ENCODE results near the gene LMX1A.

LMX1A gene

GRCh38 chr1:165259706-165260428, 96.6 kb downstream of the LMX1A start:
- no peak for DNase-seq (ENCODE audit: low read depth in 1 of 2, low spot score in 1 of 2)
- no peaks in the 10 kb centered on the region for H3K27me3 ChIP-seq (ENCODE audit: insufficient read depth, poor library complexity, severe bottlenecking)
- H3K4me3 ChIP-seq (replicated peaks; ENCODE audit: insufficient read depth, low read length), result no peak overlapping the region
- no peak overlapping the region for H3K27ac ChIP-seq (replicated peaks)
- no peak for TF ChIP-seq CTCF (IDR thresholded peaks at IDR 0.05; ENCODE audit: insufficient read depth, low read length)
- no peak for TF ChIP-seq SPI1 (IDR thresholded peaks at IDR 0.05; ENCODE audit: borderline replicate concordance, low read depth)
- no peak for TF ChIP-seq REST (IDR thresholded peaks at IDR 0.05; ENCODE audit: insufficient replicate concordance, low read depth)
- no peak for TF ChIP-seq POLR2AphosphoS5 (IDR thresholded peaks at IDR 0.05; ENCODE audit: low read depth)
- no peak for TF ChIP-seq GABPA (IDR thresholded peaks at IDR 0.05; ENCODE audit: low read depth)

GRCh38 chr1:165259236-165259635, 97.3 kb downstream of the LMX1A start:
- TF ChIP-seq CTCF (IDR thresholded peaks at IDR 0.05; ENCODE audit: insufficient read depth, low read length), result no peak
- no peak for TF ChIP-seq REST (IDR thresholded peaks at IDR 0.05; ENCODE audit: insufficient replicate concordance, low read depth)
- TF ChIP-seq GABPA (IDR thresholded peaks at IDR 0.05; ENCODE audit: low read depth), result no peak
- TF ChIP-seq SPI1 (IDR thresholded peaks at IDR 0.05; ENCODE audit: borderline replicate concordance, low read depth), result no peak
- no peak for TF ChIP-seq POLR2AphosphoS5 (IDR thresholded peaks at IDR 0.05; ENCODE audit: low read depth)
- H3K4me3 ChIP-seq (replicated peaks; ENCODE audit: insufficient read depth, low read length), result no peak overlapping the region
- DNase-seq (ENCODE audit: low read depth in 1 of 2, low spot score in 1 of 2), result no peak
- no peak overlapping the region for H3K27ac ChIP-seq (replicated peaks)
- H3K27me3 ChIP-seq (ENCODE audit: insufficient read depth, poor library complexity, severe bottlenecking), result no peaks in the 10 kb centered on the region

GRCh38 chr1:165257969-165258459, 98.5 kb downstream of the LMX1A start:
- no peak for TF ChIP-seq SPI1 (IDR thresholded peaks at IDR 0.05; ENCODE audit: borderline replicate concordance, low read depth)
- TF ChIP-seq POLR2AphosphoS5 (IDR thresholded peaks at IDR 0.05; ENCODE audit: low read depth), result no peak
- TF ChIP-seq GABPA (IDR thresholded peaks at IDR 0.05; ENCODE audit: low read depth), result no peak
- no peak for TF ChIP-seq REST (IDR thresholded peaks at IDR 0.05; ENCODE audit: insufficient replicate concordance, low read depth)
- TF ChIP-seq CTCF (IDR thresholded peaks at IDR 0.05; ENCODE audit: insufficient read depth, low read length), result peak; percentile 53
- Histone ChIP-seq H3K4me3 (replicated peaks; ENCODE audit: insufficient read depth, low read length) (no peak overlapping the region), H3K27ac (replicated peaks) (no peak overlapping the region), H3K27me3 (ENCODE audit: insufficient read depth, poor library complexity, severe bottlenecking) (no peaks in the 10 kb centered on the region)
- DNase-seq (ENCODE audit: low read depth in 1 of 2, low spot score in 1 of 2), result peak; percentile 5 to 46
